ENCODE results near the gene OR5AC2.

OR5AC2 gene

DNA sequence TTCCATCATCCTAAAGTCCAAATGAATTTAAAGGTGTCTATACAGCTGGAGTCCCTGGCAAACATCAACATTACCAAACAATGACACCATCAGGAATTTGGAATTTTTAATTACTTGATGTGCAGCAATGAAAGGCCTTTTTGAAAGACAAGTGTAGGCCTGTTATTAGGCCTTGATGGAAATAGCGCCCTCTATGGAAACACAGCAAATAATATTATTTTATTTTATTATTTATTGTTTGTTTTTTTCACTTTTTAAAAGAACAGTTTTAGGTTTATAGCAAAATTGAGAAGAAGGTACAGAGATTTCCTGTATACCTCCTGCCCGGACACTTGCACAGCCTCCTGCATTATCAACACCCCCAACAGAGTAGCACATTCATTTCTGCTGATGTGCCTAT lies 18.1 kb upstream of the OR5AC2 start:
- H3K9me3 ChIP-seq (ENCODE audit: control insufficient read depth in 5 of 5, low read length in 5 of 5) = no peaks in the 10 kb centered on the region
- H3K27ac ChIP-seq (ENCODE audit: low read depth, low read length) = no peak overlapping the region
- no peak overlapping the region for H3K4me3 ChIP-seq (ENCODE audit: low read depth in 1 of 5, low read length in 5 of 5)
- no peaks in the 10 kb centered on the region for H3K36me3 ChIP-seq (ENCODE audit: control insufficient read depth in 5 of 5, insufficient read depth in 5 of 5, low read length in 5 of 5)
- no peaks in the 10 kb centered on the region for H3K27me3 ChIP-seq (ENCODE audit: control insufficient read depth in 5 of 5, insufficient read depth in 4 of 5, low read length in 5 of 5)
- H3K9ac ChIP-seq (ENCODE audit: low read length in 5 of 5) = no peak overlapping the region
- H3K4me1 ChIP-seq (ENCODE audit: control insufficient read depth in 5 of 5, insufficient read depth in 5 of 5, low read length in 5 of 5) = no peaks in the 10 kb centered on the region

DNA sequence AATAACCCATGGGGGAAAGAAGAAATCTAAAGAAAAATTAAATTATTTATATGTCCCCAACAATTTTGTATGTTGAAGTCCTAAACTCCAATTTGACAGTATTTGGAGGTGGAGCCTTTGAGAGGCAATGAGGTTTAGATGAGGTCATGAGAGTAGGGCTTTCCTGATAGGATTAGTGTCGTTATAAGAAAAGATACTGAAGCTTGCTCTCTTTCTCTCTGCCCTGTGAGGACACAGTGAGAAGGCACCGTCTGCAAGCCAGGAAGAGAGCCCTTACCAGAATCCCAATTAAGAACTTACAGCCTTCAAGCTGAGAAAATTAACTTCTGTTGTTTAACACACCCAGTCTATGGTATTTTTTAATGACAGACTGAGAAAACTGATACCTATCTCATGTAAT lies 16.1 kb upstream of the OR5AC2 start:
- Histone ChIP-seq H3K4me1 (ENCODE audit: control insufficient read depth in 5 of 5, insufficient read depth in 5 of 5, low read length in 5 of 5) (no peaks in the 10 kb centered on the region), H3K36me3 (ENCODE audit: control insufficient read depth in 5 of 5, insufficient read depth in 5 of 5, low read length in 5 of 5) (no peaks in the 10 kb centered on the region), H3K27me3 (ENCODE audit: control insufficient read depth in 5 of 5, insufficient read depth in 4 of 5, low read length in 5 of 5) (no peaks in the 10 kb centered on the region), H3K27ac (ENCODE audit: low read depth, low read length) (no peak overlapping the region), H3K4me3 (ENCODE audit: low read depth in 1 of 5, low read length in 5 of 5) (no peak overlapping the region), H3K9ac (ENCODE audit: low read length in 5 of 5) (no peak overlapping the region), H3K9me3 (ENCODE audit: control insufficient read depth in 5 of 5, low read length in 5 of 5) (no peaks in the 10 kb centered on the region)

DNA sequence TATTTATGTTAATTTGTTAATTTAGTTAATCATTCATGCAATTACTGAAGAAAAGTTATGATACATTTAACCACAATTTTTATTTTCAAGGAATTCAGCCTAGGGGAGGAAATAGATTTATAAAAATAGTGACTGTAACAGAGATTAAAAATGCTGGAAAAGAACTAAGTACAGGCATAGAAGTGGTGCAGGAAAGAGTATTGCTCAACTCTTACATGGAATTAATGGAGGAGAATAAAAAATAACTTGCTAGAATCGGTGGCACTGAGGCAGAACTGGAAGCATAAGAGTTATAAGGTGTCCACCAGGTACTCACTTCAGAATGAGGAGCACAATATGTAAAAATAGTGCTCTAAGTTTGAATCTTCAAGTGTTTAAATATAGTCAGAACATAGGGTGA lies 13.5 kb upstream of the OR5AC2 start:
- Histone ChIP-seq H3K9me3 (ENCODE audit: control insufficient read depth in 5 of 5, low read length in 5 of 5) (no peaks in the 10 kb centered on the region), H3K36me3 (ENCODE audit: control insufficient read depth in 5 of 5, insufficient read depth in 5 of 5, low read length in 5 of 5) (no peaks in the 10 kb centered on the region), H3K27me3 (ENCODE audit: control insufficient read depth in 5 of 5, insufficient read depth in 4 of 5, low read length in 5 of 5) (no peaks in the 10 kb centered on the region), H3K4me1 (ENCODE audit: control insufficient read depth in 5 of 5, insufficient read depth in 5 of 5, low read length in 5 of 5) (no peaks in the 10 kb centered on the region), H3K4me3 (ENCODE audit: low read depth in 1 of 5, low read length in 5 of 5) (no peak overlapping the region), H3K27ac (ENCODE audit: low read depth, low read length) (no peak overlapping the region), H3K9ac (ENCODE audit: low read length in 5 of 5) (no peak overlapping the region)

DNA sequence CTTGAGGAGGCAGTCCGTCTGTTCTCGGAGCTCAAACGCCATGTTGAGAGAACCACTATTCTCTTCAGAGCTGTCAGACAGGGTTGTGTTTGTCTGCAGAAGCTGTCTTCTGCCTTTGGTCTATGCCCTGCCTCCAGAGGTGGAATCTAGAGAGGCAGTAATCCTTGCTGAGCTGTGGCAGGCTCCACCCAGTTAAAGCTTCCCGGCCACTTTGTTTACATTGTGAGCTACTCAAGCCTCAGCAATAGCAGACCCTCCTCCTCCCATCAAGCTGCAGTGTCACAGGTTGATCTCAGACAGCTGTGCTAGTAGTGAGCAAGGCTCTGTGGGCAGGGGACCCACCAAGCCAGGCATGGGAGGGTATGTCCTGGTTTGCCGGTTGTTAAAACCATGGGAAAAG lies 8.9 kb downstream of the OR5AC2 start:
- peaks cover 0 to 2% (median 0%) of the 10 kb centered on the region in 5 donors for H3K27me3 ChIP-seq (ENCODE audit: control insufficient read depth in 5 of 5, insufficient read depth in 4 of 5, low read length in 5 of 5)
- no peak overlapping the region for H3K9ac ChIP-seq (ENCODE audit: low read length in 5 of 5)
- no peak overlapping the region for H3K27ac ChIP-seq (ENCODE audit: low read depth, low read length)
- H3K4me3 ChIP-seq (ENCODE audit: low read depth in 1 of 5, low read length in 5 of 5) = no peak overlapping the region
- no peaks in the 10 kb centered on the region for H3K36me3 ChIP-seq (ENCODE audit: control insufficient read depth in 5 of 5, insufficient read depth in 5 of 5, low read length in 5 of 5)
- H3K4me1 ChIP-seq (ENCODE audit: control insufficient read depth in 5 of 5, insufficient read depth in 5 of 5, low read length in 5 of 5) = no peaks in the 10 kb centered on the region
- peaks cover 0 to 10% (median 0%) of the 10 kb centered on the region in 5 donors for H3K9me3 ChIP-seq (ENCODE audit: control insufficient read depth in 5 of 5, low read length in 5 of 5)

DNA sequence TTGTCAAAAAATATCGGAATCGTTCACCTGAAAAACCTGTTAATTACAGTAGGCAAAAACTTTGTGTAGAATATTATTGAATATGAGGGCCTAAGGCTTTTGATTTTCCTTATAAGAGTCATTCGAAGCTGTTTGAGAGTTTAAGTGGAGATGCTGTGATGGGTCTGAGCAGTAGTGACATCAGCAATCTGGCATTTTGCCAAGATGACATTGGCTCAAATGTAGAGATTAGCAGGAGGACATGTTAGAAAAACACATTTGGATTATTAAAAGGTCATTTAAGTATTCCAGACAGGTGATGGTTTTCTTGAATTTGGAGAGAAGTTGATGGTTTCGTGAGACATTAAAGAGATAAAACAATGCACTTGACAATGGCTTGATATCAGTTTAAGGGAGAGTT lies 12.9 kb downstream of the OR5AC2 start:
- no peaks in the 10 kb centered on the region for H3K36me3 ChIP-seq (ENCODE audit: control insufficient read depth in 5 of 5, insufficient read depth in 5 of 5, low read length in 5 of 5)
- H3K27me3 ChIP-seq (ENCODE audit: control insufficient read depth in 5 of 5, insufficient read depth in 4 of 5, low read length in 5 of 5) = peaks cover 0 to 2% (median 0%) of the 10 kb centered on the region in 5 donors
- H3K9me3 ChIP-seq (ENCODE audit: control insufficient read depth in 5 of 5, low read length in 5 of 5) = peaks cover 0 to 8% (median 0%) of the 10 kb centered on the region in 5 donors
- H3K4me1 ChIP-seq (ENCODE audit: control insufficient read depth in 5 of 5, insufficient read depth in 5 of 5, low read length in 5 of 5) = no peaks in the 10 kb centered on the region
- no peak overlapping the region for H3K9ac ChIP-seq (ENCODE audit: low read length in 5 of 5)
- H3K27ac ChIP-seq (ENCODE audit: low read depth, low read length) = no peak overlapping the region
- H3K4me3 ChIP-seq (ENCODE audit: low read depth in 1 of 5, low read length in 5 of 5) = no peak overlapping the region

DNA sequence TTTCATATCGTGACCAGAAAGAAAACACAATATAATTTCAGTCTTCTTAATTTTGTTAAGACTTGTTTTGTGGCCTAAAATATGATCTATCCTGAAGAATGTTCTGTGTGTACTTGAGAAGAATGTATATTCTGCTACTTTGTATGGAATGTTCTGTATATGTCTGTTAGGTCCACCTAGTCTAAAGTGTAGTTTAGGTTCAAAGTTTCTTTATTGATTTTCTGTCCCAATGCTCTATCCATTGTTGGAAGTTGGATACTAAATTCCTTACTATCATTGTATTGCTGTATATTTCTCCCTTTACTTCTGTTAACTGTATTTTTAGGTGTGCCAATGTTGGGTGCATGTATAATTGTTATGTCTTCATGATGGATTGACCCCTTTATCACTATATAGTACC lies 21.2 kb downstream of the OR5AC2 start:
- H3K9me3 ChIP-seq (ENCODE audit: control insufficient read depth in 5 of 5, low read length in 5 of 5) = peaks cover under 1 to 44% (median 33%) of the 10 kb centered on the region in 5 donors
- H3K27me3 ChIP-seq (ENCODE audit: control insufficient read depth in 5 of 5, insufficient read depth in 4 of 5, low read length in 5 of 5) = no peaks in the 10 kb centered on the region
- H3K9ac ChIP-seq (ENCODE audit: low read length in 5 of 5) = no peak overlapping the region
- H3K27ac ChIP-seq (ENCODE audit: low read depth, low read length) = no peak overlapping the region
- no peaks in the 10 kb centered on the region for H3K4me1 ChIP-seq (ENCODE audit: control insufficient read depth in 5 of 5, insufficient read depth in 5 of 5, low read length in 5 of 5)
- H3K36me3 ChIP-seq (ENCODE audit: control insufficient read depth in 5 of 5, insufficient read depth in 5 of 5, low read length in 5 of 5) = no peaks in the 10 kb centered on the region
- H3K4me3 ChIP-seq (ENCODE audit: low read depth in 1 of 5, low read length in 5 of 5) = no peak overlapping the region

DNA sequence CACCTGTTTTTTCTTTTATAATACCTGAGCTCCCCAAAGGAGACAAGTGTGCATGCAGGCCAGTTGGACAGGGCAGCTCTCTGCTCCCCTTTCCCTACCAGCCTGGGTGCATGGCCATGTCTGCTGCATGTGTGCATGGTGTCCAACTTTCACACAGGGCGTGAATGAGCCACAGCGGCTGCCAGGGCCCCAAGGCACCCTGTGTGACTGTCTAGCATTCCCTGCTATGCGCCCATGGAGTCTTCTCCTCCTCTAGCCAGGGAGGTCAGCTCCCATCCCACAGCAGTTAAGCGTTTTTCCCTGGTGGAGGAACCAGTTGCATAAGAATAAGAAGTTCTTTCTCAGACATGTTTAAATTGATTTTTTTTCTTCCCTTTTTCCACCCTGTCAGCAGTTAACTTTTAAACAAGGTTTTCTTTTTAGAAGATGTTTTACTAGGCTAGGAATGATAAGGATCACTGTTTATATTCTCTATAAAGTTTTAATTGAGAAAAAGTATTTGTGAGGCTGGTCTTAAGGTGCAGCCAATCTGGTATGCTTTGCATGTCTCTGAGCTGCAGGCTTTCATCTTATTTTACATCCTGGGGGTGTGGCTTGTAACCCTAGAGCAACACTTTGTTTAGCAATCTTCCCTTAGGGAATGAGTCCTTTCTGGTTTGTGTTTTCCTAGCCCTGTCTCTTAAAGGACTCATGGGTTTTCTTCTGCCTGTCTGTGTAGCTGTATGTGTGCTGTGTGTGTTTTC lies 23.0 kb downstream of the OR5AC2 start:
- Histone ChIP-seq H3K9me3 (ENCODE audit: control insufficient read depth in 5 of 5, low read length in 5 of 5) (peaks cover 4 to 47% (median 42%) of the 10 kb centered on the region in 5 donors), H3K36me3 (ENCODE audit: control insufficient read depth in 5 of 5, insufficient read depth in 5 of 5, low read length in 5 of 5) (no peaks in the 10 kb centered on the region), H3K27ac (ENCODE audit: low read depth, low read length) (no peak overlapping the region), H3K4me3 (ENCODE audit: low read depth in 1 of 5, low read length in 5 of 5) (no peak overlapping the region), H3K27me3 (ENCODE audit: control insufficient read depth in 5 of 5, insufficient read depth in 4 of 5, low read length in 5 of 5) (no peaks in the 10 kb centered on the region), H3K9ac (ENCODE audit: low read length in 5 of 5) (no peak overlapping the region), H3K4me1 (ENCODE audit: control insufficient read depth in 5 of 5, insufficient read depth in 5 of 5, low read length in 5 of 5) (no peaks in the 10 kb centered on the region)

DNA sequence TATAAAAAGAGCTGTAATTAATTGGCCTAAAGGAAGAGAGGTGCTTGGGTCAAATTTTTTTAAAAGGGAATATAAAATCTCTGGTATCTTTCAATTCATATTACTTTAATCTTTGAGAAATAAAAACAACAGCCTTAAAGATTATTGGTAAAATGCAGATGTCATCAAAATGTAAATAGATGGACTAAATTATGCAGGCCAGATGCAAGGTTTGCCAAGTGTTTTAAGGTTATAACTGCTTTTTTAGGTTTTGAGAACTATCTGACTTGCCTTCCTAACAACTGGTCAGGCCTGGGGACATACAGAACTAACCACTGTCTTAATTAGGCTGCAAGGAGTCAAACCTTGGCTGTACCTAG lies 23.6 kb downstream of the OR5AC2 start:
- no peak overlapping the region for H3K27ac ChIP-seq (ENCODE audit: low read depth, low read length)
- H3K9ac ChIP-seq (ENCODE audit: low read length in 5 of 5) = no peak overlapping the region
- H3K9me3 ChIP-seq (ENCODE audit: control insufficient read depth in 5 of 5, low read length in 5 of 5) = peaks cover 4 to 47% (median 42%) of the 10 kb centered on the region in 5 donors
- no peaks in the 10 kb centered on the region for H3K27me3 ChIP-seq (ENCODE audit: control insufficient read depth in 5 of 5, insufficient read depth in 4 of 5, low read length in 5 of 5)
- H3K36me3 ChIP-seq (ENCODE audit: control insufficient read depth in 5 of 5, insufficient read depth in 5 of 5, low read length in 5 of 5) = no peaks in the 10 kb centered on the region
- H3K4me3 ChIP-seq (ENCODE audit: low read depth in 1 of 5, low read length in 5 of 5) = no peak overlapping the region
- H3K4me1 ChIP-seq (ENCODE audit: control insufficient read depth in 5 of 5, insufficient read depth in 5 of 5, low read length in 5 of 5) = no peaks in the 10 kb centered on the region

DNA sequence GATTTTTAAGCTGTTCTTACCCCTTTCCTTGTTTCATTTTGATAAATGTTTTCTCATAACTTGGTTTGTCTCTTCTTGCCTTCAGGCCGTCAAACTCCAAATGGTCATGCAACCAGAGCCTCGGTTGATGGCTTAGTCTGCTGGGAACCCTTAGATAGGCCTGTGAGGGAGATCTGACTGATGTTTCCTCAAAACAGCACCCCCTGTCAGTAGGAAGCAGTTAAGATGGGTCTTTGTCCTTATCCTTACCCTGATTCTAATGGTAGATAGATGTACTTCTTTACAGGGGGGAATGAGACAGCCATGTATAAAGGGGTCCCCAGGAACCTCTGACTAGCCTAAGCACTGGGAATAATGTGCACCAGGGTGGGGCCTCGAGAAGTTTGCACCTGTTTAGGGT lies 27.3 kb downstream of the OR5AC2 start:
- Histone ChIP-seq H3K9ac (ENCODE audit: low read length in 5 of 5) (no peak overlapping the region), H3K36me3 (ENCODE audit: control insufficient read depth in 5 of 5, insufficient read depth in 5 of 5, low read length in 5 of 5) (no peaks in the 10 kb centered on the region), H3K4me1 (ENCODE audit: control insufficient read depth in 5 of 5, insufficient read depth in 5 of 5, low read length in 5 of 5) (no peaks in the 10 kb centered on the region), H3K9me3 (ENCODE audit: control insufficient read depth in 5 of 5, low read length in 5 of 5) (peaks cover 4 to 51% (median 44%) of the 10 kb centered on the region in 5 donors), H3K27me3 (ENCODE audit: control insufficient read depth in 5 of 5, insufficient read depth in 4 of 5, low read length in 5 of 5) (no peaks in the 10 kb centered on the region), H3K27ac (ENCODE audit: low read depth, low read length) (no peak overlapping the region), H3K4me3 (ENCODE audit: low read depth in 1 of 5, low read length in 5 of 5) (peak overlapping the region in 1 of 5 donors; percentile 1)

DNA sequence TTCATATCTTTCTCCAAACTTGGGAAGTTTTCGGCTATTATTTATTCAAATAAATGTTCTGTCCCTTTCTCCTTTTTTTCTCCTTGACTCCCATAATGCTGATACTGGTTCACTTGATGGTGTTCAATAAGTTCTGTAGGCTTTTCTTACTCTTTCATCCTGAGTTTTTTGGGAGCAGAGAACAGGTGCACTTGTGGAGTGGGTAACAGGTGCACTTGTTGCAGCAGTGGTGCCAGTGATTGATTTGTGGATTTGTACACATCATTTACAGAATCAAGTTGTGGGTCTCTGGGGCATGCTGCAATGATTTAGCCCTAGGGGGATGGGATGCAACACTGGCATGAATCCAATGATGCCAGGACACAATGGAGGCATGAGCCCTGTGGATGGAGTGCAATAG lies 28.7 kb downstream of the OR5AC2 start:
- H3K9ac ChIP-seq (ENCODE audit: low read length in 5 of 5) = no peak overlapping the region
- no peaks in the 10 kb centered on the region for H3K4me1 ChIP-seq (ENCODE audit: control insufficient read depth in 5 of 5, insufficient read depth in 5 of 5, low read length in 5 of 5)
- no peak overlapping the region for H3K27ac ChIP-seq (ENCODE audit: low read depth, low read length)
- H3K27me3 ChIP-seq (ENCODE audit: control insufficient read depth in 5 of 5, insufficient read depth in 4 of 5, low read length in 5 of 5) = no peaks in the 10 kb centered on the region
- no peak overlapping the region for H3K4me3 ChIP-seq (ENCODE audit: low read depth in 1 of 5, low read length in 5 of 5)
- H3K9me3 ChIP-seq (ENCODE audit: control insufficient read depth in 5 of 5, low read length in 5 of 5) = peaks cover 0 to 38% (median 32%) of the 10 kb centered on the region in 5 donors
- H3K36me3 ChIP-seq (ENCODE audit: control insufficient read depth in 5 of 5, insufficient read depth in 5 of 5, low read length in 5 of 5) = no peaks in the 10 kb centered on the region

Measured in subcutaneous abdominal adipose tissue (tissue), 5 donors.